SK-N-MC (cell line): ENCODE data around the gene AMN.

Experiments used
- EZH2 ChIP-seq: fragments of 200-600 bp; sonication (generic); IDR thresholded peaks from one replicate; pipeline ENCODE4 v1.6.1; 2017; ENCODE audit warnings: antibody characterized with exemption
- FOXP2 ChIP-seq: optimal IDR thresholded peaks from 2 replicates; pipeline ENCODE3; 2011; ENCODE audit warnings: mild to moderate bottlenecking, moderate library complexity; ENCODE audit not compliant: insufficient read depth; ENCODE audit errors: extremely low read length, control extremely low read depth
- POLR2AphosphoS5 ChIP-seq: IDR thresholded peaks from 2 replicates; pipeline ENCODE4 v1.6.1; 2012; ENCODE audit warnings: mild to moderate bottlenecking, low read depth, low read length, borderline replicate concordance

- no peak for TF ChIP-seq EZH2
- no peak for TF ChIP-seq POLR2AphosphoS5
- TF ChIP-seq FOXP2: no peak
Measured at GRCh38 chr14:102953100-102953499, 30.6 kb downstream of the AMN start.
